GM19455 (cell line): Measurements from ENCODE around the gene SRL.

Experiments
- ATAC-seq: cut with Tn5 transposase; IDR thresholded peaks from one replicate; pipeline ENCODE4 v1.9.1; 2021; ENCODE audit not compliant: unreplicated experiment

Gene SRL

DNA sequence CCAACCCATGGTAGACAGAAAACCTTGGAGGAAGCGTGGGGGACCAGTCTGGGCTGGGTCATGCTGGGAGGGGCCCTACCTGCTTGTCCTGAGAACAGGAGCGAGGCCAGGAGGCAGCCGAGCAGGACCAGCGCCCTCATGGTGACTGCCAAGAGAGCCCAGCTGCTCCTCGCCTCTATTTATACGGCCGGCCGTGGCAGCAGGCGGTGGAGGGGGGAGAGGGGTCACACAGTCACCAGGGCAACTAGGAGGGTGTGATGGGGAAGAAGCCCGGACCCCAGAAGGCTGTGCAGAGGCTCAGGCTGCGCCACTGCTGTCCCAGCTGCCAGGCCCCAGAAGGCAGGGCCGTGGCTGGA is at the start of gene SRL:
Gene SRL (minus strand): TSS at position 153 of the 356 bp plus-strand sequence. CDS start 13 bp downstream, at position 140.
- ATAC-seq: no peak

DNA sequence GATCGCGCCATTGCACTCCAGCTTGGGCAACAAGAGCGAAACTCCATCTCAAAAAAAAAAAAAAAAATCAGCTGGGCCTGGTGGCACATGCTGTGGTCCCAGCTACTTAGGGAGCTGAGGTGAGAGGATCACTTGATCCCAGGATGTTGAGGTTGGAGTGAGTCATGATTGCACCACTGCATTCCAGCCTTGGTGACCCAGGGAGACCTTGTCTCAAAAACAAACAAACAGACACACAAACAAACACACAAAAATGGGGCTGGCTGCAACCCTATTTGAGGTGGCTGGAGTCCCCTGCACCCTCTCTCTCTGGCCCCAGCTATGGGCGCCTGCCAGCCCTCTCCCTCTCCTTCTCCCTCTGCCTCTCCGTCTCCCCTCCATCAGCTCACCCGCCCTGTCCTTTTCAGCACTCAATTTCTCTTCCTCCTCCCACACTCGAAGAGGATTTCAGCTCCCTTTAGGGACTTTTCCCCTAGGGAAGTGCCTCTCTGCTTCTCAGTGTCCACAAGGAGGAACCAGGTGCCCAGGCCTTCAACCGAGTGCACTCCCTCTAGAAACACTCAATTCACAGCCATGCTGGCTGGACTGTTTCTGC is 48.5 kb upstream of the SRL start:
- no peak for ATAC-seq

- ATAC-seq: no peak
Observed at GRCh38 chr16:4288148-4288921, 46.5 kb upstream of the SRL start.

DNA sequence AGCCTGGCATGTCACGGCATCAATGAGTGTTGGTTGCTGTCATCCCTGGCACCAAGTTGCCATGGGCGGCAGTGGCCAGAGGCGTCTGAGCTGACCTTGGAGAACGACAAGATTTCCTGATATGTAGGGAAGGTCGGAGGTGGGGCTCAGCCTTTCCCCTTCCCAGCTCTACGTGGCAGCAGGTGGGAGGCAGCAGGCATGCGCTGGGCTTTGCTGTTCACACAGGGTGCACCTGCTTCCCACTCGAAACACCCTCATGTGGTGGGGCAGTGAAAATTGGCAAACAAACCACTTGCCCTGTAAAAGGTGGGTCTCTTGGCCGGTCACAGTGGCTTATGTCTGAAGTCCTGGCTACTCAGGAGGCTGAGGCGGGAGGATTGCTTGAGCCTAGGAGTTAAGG is 43.3 kb upstream of the SRL start:
- no peak for ATAC-seq

DNA sequence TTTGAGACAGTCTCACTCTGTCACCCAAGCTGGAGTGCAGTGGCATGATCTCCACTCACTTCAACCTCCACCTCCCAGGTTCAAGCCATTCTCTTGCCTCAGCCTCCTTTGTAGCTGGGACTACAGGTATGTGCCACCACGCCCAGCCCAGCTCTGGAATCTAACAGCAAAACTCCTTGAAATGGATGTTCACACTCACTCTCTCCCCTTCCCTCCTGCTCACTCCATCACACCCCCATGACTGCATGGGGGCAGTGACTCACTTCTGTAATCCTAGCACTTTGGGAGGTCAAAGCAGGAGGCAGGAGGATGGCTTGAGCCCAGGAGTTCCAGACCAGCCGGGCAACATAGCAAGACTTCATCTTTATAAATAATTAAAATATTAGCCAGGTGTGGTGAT is 42.1 kb upstream of the SRL start:
- no peak for ATAC-seq

DNA sequence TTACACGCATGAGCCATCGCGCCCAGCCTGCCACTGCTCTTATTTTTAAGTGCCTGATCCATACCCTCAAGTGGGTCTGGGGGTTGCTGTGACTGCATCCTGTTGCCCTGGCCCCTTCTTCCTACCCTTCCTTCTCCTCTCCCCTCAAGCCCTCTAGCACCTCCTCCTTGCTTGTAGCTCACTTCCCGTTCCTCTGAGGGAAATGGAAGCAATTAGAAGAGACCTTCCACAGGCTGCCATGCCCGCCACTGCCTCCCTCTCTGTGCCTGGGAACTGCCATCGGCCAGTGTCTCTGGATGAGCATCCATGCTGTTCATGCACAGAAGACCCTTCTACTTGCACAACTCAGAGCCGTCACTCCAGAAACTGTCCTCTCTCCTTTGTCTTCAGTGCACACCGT is 41.6 kb upstream of the SRL start:
- no peak for ATAC-seq

- ATAC-seq: no peak
Observed at GRCh38 chr16:4280625-4281024, 38.7 kb upstream of the SRL start.

DNA sequence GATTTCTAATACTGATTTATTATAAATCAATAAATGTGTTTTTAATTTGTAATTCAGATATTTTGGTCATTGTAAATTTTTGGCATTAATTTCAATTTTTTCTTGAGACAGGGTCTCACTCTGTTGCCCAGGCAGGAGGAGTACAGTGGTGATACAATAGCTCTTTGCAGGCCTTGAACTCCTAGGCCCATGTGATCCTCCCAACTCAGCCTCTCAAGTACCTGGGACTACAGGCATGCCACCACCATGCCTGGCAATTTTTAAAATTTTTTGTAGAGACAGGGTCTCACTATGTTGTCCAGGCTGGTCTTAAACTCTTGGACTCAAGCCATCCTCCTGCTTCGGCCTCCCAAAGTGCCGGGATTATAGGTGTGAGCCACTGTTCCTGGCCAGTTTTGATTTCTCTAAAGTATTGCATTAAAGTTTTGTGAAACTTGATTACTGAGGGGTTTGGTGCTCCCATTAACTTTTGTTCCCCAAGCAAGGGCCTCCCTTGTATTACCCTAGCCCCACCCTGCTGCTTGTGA is 36.2 kb upstream of the SRL start:
- ATAC-seq: no peak

- ATAC-seq: no peak
Observed at GRCh38 chr16:4275861-4276260, 34.0 kb upstream of the SRL start.

DNA sequence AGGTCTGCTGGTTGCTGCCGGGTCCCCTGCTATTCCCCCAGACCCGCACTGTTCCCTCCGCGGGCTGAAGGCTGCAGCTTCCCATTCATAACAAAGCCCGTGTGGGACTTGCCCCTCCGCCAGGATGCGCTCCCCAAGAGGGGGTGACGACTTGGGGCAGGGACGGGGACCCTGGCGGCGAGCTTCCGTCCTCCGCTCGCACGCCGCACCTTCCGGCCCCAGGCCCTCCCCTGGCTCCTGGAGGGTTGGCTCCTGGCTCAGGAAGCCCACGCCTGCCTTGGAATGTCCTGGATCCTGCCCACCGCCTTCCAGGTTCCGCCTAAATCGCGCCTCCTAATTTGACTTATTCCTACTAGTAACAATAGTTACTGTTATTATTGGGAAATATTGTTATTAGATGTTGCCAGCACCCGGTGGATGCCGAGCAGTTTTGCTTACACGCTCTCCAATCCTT is 32.0 kb upstream of the SRL start:
- no peak for ATAC-seq

- peak; percentile 3 for ATAC-seq
Observed at GRCh38 chr16:4272114-4272956, 30.5 kb upstream of the SRL start.

DNA sequence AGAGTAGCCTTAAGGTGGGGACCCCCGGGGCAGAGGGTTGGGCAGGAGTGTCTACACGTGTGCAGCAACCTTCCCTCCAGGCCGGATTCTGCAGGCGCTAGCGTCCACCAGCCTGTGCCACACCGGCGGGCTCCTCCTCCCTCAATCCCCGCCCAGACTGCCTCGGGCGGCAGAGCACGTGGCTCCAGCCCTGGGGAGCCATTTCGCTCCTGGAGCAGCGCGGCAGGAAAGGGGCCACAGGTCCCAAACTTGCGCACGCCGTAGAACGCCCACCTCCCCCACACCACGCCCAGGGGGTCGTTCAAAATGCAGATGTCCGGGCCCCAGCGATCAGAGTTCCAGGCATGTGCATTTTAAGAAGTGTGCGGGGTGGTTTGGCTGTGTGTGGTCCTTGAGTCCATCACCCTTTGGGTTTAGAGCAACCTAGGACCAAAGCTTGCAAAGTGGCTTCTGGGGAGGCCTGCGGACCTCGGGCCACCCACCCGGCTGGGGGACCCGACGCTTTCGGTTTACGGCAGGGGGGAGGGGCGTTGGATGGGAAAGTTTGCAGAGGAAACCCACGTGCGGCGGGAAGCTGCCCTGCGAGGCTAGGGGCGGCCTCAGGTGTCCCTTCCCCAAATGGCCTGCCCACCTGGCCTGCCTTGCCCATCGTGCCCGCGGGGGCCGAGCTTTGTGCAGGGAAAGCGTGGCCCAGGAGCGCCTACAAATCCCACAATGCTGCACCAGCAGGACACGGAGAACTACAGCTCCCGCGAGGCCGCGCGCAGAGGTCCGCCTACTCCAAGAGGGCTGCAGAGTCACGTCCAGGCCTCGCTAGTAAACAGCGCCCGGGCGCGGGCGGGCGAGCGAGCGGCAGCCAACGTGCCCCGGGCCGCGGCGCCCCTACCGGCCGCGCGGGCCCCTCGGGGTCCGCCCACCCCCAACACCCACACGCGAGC is 29.6 kb upstream of the SRL start:
- ATAC-seq: peak; percentile 58

DNA sequence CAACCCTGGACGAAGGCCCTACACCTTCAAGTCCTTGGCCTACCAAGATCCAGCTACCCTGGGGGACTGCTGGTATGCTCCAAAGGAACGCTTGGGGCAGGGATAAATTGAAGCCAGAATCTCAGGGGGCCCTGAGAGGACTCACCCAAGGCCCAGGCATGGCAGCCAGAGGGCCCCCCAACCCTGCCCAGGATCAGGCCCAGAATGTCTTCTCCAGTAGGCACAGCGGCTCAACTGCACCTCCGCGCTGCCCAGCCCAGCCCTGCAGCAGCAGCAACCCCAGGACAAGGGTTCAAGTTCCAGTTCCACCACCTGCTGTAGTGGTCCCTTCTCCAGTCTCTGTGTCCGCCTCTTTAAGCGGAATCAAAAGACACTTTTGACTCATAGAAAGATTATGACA is 28.7 kb upstream of the SRL start:
- ATAC-seq: no peak

DNA sequence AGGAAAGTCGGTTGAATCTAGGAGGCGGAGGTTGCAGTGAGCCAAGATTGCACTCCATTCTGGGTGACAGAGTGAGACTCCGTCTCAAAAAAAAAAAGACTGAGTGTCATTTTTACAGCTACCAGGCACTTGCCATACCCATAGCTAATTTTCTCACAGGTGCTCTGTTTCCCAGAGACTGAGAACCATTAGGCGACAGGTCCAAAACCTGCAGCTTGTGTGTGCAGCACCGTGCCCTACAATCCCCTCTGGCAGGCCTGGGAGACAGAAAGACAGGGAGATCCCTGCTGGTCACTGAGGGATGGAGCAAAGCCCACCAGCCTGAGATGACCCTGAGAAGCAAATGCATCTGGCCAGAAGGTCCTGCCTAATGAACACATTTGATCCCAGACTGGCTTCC is 28.2 kb upstream of the SRL start:
- ATAC-seq: no peak

- ATAC-seq: no peak
Observed at GRCh38 chr16:4266372-4266771, 24.5 kb upstream of the SRL start.

DNA sequence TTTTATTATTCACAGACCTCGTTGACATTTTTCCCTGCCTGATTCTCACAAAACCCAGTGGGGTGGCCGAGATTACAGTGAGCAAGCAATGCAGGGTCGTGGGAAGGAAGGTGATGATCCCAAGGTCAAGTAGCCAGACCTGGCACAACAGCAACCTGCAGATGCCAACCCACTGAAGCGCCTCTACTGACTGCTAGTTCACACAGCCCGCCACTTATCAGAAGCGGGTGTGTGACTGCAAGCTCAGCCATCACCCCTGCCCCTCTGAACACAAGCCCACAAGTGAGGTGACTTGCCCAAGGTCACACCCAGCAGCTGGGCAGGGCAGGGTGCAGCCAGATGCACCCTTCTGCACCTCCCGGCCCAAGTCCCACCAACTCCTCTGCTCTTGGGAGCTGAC is 23.8 kb upstream of the SRL start:
- ATAC-seq: no peak

- ATAC-seq: no peak
Observed at GRCh38 chr16:4264546-4264945, 22.7 kb upstream of the SRL start.

GRCh38 chr16:4263504-4264436 is 21.9 kb upstream of the SRL start:
- no peak for ATAC-seq

- ATAC-seq: no peak
Observed at GRCh38 chr16:4262303-4262835, 20.5 kb upstream of the SRL start.
